ENCODE results near the gene FBXW9.

Gene FBXW9

DNA sequence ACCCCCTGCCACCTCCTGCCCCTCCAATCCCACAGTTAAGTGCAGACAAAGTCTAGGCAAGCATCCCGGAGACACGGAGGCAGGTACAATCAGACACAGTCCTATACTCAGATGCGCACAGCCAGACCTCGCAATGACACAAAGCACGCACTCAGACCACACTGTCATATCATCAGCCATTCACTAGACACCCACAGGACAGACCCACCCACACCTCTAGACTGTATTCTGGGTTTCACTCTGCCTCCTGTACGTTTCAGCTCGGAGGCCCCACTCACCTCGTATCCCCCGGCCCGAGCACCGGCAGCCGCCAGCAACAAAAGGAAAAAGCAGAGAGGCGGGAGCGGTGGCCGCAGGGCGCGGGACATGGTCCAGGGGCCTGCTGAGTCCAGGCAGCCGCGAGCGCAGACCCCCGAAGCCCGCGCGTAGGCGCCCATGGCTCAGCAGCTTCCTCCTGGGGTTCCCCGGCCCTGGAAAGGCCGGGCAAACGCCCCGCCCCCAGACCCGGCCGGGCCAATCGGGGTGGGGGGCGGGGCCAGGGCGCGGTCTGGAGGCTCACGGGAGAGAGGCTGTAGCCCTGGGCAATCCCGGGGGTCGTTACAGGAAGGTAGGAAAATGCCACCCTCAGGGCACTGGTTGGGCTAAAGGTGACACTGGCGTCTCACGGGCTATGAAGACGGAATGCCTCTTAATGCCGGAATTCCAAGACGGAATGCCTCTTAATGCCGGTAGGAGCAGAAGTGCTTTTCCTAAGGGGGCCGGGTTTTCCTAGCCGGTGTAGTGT lies 30.0 kb downstream of the FBXW9 start, which contains the start of the genes MAN2B1 and WDR83:
TSS of gene MAN2B1 (minus strand) at position 478 of the 784 bp plus-strand sequence. CDS start at position 437, 41 bp downstream.
TSS of gene WDR83 (plus strand) at position 543 of the 784 bp plus-strand sequence. CDS start 2,984 bp downstream, outside the sequence.
- H3K9me3 ChIP-seq, result no peaks in the 10 kb centered on the region
- H3K4me1 ChIP-seq (ENCODE audit: control insufficient read depth in 1 of 2, insufficient read depth in 1 of 2, low read depth in 1 of 2, low read length in 1 of 2), result peaks cover 55 to 63% of the 10 kb centered on the region in 2 experiments
- H3K4me3 ChIP-seq (ENCODE audit: low read depth in 1 of 2, low read length in 1 of 2), result peak within 1 kb of the TSS; percentile 91 to 92
- TF ChIP-seq, protein P1, sequence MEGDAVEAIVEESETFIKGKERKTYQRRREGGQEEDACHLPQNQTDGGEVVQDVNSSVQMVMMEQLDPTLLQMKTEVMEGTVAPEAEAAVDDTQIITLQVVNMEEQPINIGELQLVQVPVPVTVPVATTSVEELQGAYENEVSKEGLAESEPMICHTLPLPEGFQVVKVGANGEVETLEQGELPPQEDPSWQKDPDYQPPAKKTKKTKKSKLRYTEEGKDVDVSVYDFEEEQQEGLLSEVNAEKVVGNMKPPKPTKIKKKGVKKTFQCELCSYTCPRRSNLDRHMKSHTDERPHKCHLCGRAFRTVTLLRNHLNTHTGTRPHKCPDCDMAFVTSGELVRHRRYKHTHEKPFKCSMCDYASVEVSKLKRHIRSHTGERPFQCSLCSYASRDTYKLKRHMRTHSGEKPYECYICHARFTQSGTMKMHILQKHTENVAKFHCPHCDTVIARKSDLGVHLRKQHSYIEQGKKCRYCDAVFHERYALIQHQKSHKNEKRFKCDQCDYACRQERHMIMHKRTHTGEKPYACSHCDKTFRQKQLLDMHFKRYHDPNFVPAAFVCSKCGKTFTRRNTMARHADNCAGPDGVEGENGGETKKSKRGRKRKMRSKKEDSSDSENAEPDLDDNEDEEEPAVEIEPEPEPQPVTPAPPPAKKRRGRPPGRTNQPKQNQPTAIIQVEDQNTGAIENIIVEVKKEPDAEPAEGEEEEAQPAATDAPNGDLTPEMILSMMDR (IDR thresholded peaks at IDR 0.05), result peak; percentile 9
- peaks cover 36% of the 10 kb centered on the region for H3K36me3 ChIP-seq
- no peaks in the 10 kb centered on the region for H3K27me3 ChIP-seq
- H3K27ac ChIP-seq, result peak within 1 kb of the TSS; percentile 94

DNA sequence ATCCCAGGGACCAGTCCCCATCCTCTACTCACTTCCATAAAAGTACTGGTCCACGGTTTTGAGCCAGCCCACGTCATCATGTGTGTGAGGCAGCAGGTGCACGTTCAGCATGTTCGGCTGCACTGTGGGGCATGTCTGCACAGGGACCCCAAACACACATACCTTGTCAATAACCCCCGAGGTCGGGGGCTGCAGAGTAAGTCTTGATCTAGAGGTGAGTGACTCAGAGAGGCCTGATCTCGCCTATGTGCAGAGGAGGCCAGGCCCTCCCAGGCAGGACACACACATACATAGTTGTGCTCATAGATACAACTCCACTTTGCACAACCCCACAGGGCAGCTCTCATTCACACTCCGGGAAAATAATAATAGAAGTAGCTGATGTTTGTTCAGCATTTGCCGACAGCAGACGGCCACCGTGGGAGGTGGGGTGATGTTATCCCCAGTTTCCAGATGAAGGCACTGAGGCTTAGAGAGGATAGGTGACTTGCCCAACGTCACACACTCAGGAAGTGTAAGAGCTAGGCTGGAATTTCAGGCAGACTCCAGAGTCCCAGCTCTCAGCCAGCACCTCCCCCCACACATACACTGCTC lies 30.7 kb downstream of the FBXW9 start:
- Histone ChIP-seq H3K4me1 (ENCODE audit: control insufficient read depth in 1 of 2, insufficient read depth in 1 of 2, low read depth in 1 of 2, low read length in 1 of 2) (peaks cover 55 to 62% of the 10 kb centered on the region in 2 experiments), H3K27me3 (no peaks in the 10 kb centered on the region), H3K36me3 (peaks cover 43% of the 10 kb centered on the region), H3K27ac (peak overlapping the region; percentile 94), H3K9me3 (no peaks in the 10 kb centered on the region), H3K4me3 (ENCODE audit: low read depth in 1 of 2, low read length in 1 of 2) (peak overlapping the region; percentile 91 to 92)
- TF ChIP-seq, protein P1 (IDR thresholded peaks at IDR 0.05), result no peak

DNA sequence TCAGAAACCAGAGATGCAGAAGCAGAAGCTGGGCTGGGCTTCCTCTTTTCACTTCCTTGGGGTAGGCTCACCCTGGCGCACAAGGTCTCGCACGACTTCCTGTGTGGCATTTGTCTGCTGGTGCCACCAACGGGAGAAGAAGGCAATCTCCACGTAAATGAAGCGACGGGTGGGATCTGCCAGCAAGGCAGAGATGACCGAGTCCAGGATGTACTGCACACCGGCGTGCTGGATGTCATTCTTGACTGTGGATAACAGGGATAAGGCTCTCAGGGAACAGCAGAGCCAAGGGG lies 31.2 kb downstream of the FBXW9 start:
- peaks cover 50 to 57% of the 10 kb centered on the region in 2 experiments for H3K4me1 ChIP-seq (ENCODE audit: control insufficient read depth in 1 of 2, insufficient read depth in 1 of 2, low read depth in 1 of 2, low read length in 1 of 2)
- peak overlapping the region; percentile 91 to 92 for H3K4me3 ChIP-seq (ENCODE audit: low read depth in 1 of 2, low read length in 1 of 2)
- H3K27ac ChIP-seq, result peak overlapping the region; percentile 94
- peaks cover 48% of the 10 kb centered on the region for H3K36me3 ChIP-seq
- no peaks in the 10 kb centered on the region for H3K27me3 ChIP-seq
- TF ChIP-seq, protein P1 (IDR thresholded peaks at IDR 0.05), result peak; percentile 30
- no peaks in the 10 kb centered on the region for H3K9me3 ChIP-seq

DNA sequence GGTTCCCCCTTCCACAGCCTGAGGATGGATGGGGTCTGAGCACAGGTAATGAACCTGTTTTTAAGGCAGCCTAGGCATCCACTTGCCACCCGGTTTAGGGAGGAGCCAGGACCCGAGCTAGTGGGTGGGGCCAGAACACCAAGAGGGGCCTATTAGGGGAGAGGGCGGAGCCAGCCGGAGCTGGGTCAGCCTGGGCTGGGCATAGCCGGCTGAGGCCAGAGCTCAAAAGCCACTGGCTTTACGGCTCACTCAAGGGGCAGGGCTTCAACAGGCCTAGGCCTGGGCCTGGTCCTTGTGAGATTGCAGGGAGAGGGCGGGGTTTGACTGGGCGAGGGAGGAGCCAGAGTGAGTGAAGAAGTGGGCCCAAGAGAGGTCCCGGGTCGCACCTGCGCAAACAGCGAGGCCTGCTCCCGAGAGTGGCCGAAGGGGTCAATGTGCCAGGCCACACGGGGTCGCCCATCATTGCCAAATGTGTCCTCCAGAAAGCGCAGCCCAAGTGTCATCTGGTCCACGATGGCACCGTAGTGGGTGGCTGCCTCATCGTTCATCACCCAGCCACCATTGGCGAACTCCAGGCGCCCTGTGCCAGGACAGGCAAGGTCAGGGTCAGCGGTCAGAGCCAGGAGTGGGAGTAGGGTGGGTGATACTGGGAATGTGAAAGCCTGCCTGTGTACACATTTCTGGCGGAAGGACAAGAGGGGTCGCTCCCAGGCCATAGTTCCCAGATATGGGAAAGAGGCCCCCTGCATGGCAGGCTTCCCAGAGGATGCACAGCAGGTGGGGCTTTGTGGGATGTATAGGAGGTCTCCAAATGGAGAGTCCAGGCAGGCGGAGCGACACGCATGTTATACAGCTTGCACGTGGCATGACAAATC lies 31.8 kb downstream of the FBXW9 start:
- TF ChIP-seq, protein P1 (IDR thresholded peaks at IDR 0.05), result no peak
- Histone ChIP-seq H3K9me3 (no peaks in the 10 kb centered on the region), H3K27me3 (no peaks in the 10 kb centered on the region), H3K27ac (peak overlapping the region; percentile 94), H3K36me3 (peaks cover 54% of the 10 kb centered on the region), H3K4me3 (ENCODE audit: low read depth in 1 of 2, low read length in 1 of 2) (peak overlapping the region; percentile 91 to 92), H3K4me1 (ENCODE audit: control insufficient read depth in 1 of 2, insufficient read depth in 1 of 2, low read depth in 1 of 2, low read length in 1 of 2) (peaks cover 45 to 52% of the 10 kb centered on the region in 2 experiments)

DNA sequence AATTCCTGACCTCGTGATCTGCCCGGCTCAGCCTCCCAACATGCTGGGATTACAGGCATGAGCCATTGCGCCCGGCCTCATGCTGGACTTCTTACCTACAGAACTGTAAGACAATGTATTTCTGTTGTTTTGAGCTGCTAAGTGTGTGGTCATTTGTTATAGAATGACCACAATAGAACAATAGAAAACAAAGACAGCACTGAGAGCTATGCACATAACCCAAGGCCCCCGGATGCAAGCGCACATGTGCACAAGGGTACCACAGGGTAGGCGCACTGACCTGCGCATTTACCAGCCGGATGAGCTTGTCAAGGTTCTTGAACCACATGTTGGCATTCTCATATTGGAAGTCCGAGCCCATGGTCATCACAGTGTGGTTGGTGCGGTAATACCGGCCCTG lies 35.5 kb downstream of the FBXW9 start:
- peaks cover 20 to 24% of the 10 kb centered on the region in 2 experiments for H3K4me1 ChIP-seq (ENCODE audit: control insufficient read depth in 1 of 2, insufficient read depth in 1 of 2, low read depth in 1 of 2, low read length in 1 of 2)
- no peak overlapping the region for H3K27ac ChIP-seq
- H3K36me3 ChIP-seq, result peaks cover 91% of the 10 kb centered on the region
- no peaks in the 10 kb centered on the region for H3K27me3 ChIP-seq
- no peak overlapping the region for H3K4me3 ChIP-seq (ENCODE audit: low read depth in 1 of 2, low read length in 1 of 2)
- TF ChIP-seq, protein P1 (IDR thresholded peaks at IDR 0.05), result no peak
- H3K9me3 ChIP-seq, result no peaks in the 10 kb centered on the region

Measured in neutrophil (primary cell).